Astrocyte of the spinal cord (primary cell): Measurements from ENCODE around the gene KRTAP19-8.

Experiments used
- DNase-seq: peaks from one replicate; pipeline ENCODE4 v3.0.0; 2011; ENCODE audit warnings: low read depth, low spot score
- H3K4me3 ChIP-seq: 2 replicates; pipeline ENCODE4 v1.5.1; 2011; ENCODE audit warnings: low read depth, mild to moderate bottlenecking, low read length, moderate library complexity
- CTCF ChIP-seq: IDR thresholded peaks from 2 replicates; pipeline ENCODE4 v1.5.1; 2012; ENCODE audit warnings: low read depth, mild to moderate bottlenecking, low read length, inconsistent platforms
- in situ Hi-C: cut with HindIII; loops from 2 replicates; pipeline ENCODE4 v1.10.0; 2017; ENCODE audit warnings: low sequenced_read_pairs

The KRTAP19-8 gene

DNA sequence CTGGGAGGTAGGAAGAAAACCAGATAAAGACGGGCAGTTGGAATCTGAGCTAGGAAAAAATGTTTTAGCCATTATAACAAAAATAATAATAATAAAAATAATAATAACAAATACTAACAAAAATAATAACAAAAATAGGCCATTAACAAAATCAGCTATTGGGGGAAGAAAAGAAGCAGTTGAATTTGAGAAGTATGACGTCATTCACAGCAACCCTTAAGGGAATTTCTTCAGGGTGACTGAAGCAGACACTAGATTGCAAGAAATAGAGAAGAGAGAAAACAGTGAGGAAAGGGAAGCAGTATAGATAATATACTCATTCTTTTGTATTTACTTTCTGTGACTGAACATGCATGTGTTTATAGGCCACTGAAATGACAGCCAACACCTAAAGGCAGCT, 20.0 kb downstream of the KRTAP19-8 start:
- DNase-seq: no peak
- in situ Hi-C loops: no loop called here
- TF ChIP-seq CTCF: no peak
- H3K4me3 ChIP-seq: no peak overlapping the region

- in situ Hi-C loops: no loop called here
- DNase-seq: no peak
- no peak for TF ChIP-seq CTCF
- no peak overlapping the region for H3K4me3 ChIP-seq
These were observed 23.4 kb downstream of the KRTAP19-8 start for GRCh38 chr21:31014891-31015290.

DNA sequence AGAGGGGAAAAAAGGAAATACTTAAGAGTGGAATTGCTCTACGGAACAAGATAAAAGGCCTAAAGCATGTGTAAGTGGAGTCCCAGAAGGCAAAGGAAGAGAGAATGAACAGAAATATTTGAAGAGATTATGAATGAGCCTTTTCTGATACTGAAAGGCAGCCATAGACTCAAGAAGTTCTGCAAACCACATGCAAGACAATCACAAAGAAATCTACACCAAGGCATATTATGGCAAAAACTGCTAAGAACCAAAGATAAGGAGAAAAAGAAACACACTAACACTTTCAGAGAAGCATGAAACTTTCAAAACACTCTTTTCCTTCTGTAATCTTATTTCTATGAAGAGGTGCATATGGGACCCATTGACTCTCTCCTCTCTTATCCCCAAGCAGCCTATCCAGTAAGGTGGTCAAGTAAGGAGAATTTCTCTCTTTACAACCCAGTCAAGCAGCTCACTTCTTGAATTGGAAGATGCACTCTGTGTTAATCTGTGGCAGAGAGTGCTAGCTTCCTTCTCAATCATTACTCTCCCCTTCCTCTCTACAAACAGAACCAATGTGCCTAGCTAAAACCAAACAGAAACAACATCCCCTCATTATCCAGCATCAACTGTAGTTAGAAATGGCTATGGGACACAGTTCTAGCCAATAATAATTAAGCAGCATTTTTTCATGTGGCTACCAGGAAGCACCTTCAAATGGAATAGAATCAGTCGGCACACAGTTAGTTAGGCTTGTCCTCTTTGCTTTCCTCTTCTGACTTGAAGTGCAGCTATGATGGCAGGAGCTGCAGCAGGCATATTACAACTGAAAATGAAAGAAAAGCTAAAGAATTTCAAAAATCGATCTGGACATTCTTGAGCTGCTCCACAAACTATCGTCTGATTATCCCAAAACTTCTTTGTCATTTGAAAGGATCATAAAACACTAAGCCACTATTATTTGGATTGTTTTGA, 25.9 kb downstream of the KRTAP19-8 start:
- in situ Hi-C loops: no loop called here
- no peak for DNase-seq
- H3K4me3 ChIP-seq: no peak overlapping the region
- no peak for TF ChIP-seq CTCF

- no peak overlapping the region for H3K4me3 ChIP-seq
- in situ Hi-C loops: no loop called here
- DNase-seq: no peak
- TF ChIP-seq CTCF: no peak
These were observed 26.9 kb downstream of the KRTAP19-8 start for GRCh38 chr21:31011412-31011811.

- no peak overlapping the region for H3K4me3 ChIP-seq
- in situ Hi-C loops: no loop called here
- DNase-seq: no peak
- no peak for TF ChIP-seq CTCF
These were observed 29.9 kb downstream of the KRTAP19-8 start for GRCh38 chr21:31008355-31008754.

GRCh38 chr21:31005019-31005418, 33.3 kb downstream of the KRTAP19-8 start:
- H3K4me3 ChIP-seq: no peak overlapping the region
- TF ChIP-seq CTCF: no peak
- in situ Hi-C loops: no loop called here
- DNase-seq: no peak
